OCI-LY1 (cell line): ENCODE results near the gene CACNA1E.

ENCODE experiments used
- CTCF ChIP-seq: fragments of 200-600 bp; sonication (generic), shearing (Covaris generic); IDR thresholded peaks from 2 replicates; pipeline ENCODE4 v1.5.1; 2017; ENCODE audit warnings: mild to moderate bottlenecking, antibody characterized with exemption, low read length, moderate library complexity, mixed read lengths
- EZH2 ChIP-seq: fragments of 200-600 bp; sonication (generic), shearing (Covaris generic); IDR thresholded peaks from 2 replicates; pipeline ENCODE4 v1.8.0; 2017; ENCODE audit warnings: borderline replicate concordance, mixed run types, mild to moderate bottlenecking, antibody characterized with exemption, low read length, moderate library complexity, mixed read lengths

- TF ChIP-seq CTCF (no peak), EZH2 (no peak)
Measured at GRCh38 chr1:181664543-181664942, 181.2 kb downstream of the CACNA1E start.
